Neural cell (in vitro differentiated cells): ENCODE measurements around the gene GLCE.

ENCODE experiments used
- EZH2 ChIP-seq: fragments of 200-600, 300-800 bp; shearing (Covaris generic), sonication (generic); IDR thresholded peaks from 2 replicates; pipeline ENCODE4 v1.6.1; 2014; ENCODE audit warnings: antibody characterized with exemption, low read length, borderline replicate concordance, mild to moderate bottlenecking; ENCODE audit not compliant: insufficient read depth, poor library complexity, severe bottlenecking
- MXI1 ChIP-seq: fragments of 450-650 bp; conservative IDR thresholded peaks from 2 replicates; pipeline ENCODE4 v1.6.1; 2014; ENCODE audit warnings: antibody characterized with exemption, mild to moderate bottlenecking; ENCODE audit not compliant: poor library complexity, severe bottlenecking
- POLR2AphosphoS5 ChIP-seq: IDR thresholded peaks from 2 replicates; pipeline ENCODE4 v1.6.1; 2012
- RAD21 ChIP-seq: fragments of 450-650 bp; conservative IDR thresholded peaks from 2 replicates; pipeline ENCODE4 v1.6.1; 2014; ENCODE audit warnings: antibody characterized with exemption, mild to moderate bottlenecking, moderate library complexity
- SMC3 ChIP-seq: fragments of 450-650 bp; conservative IDR thresholded peaks from 2 replicates; pipeline ENCODE4 v1.6.1; 2014; ENCODE audit warnings: antibody characterized with exemption, mild to moderate bottlenecking, moderate library complexity; ENCODE audit not compliant: poor library complexity
- TAF1 ChIP-seq: IDR thresholded peaks from 2 replicates; pipeline ENCODE4 v1.6.1; 2012; ENCODE audit warnings: low read depth
- TF ChIP-seq, protein P1 (sequence below): fragments of 450-650 bp; IDR thresholded peaks from 2 replicates; pipeline ENCODE4 v1.5.1; 2014; ENCODE audit warnings: antibody characterized with exemption, mild to moderate bottlenecking, moderate library complexity; ENCODE audit not compliant: poor library complexity, severe bottlenecking

DNA sequence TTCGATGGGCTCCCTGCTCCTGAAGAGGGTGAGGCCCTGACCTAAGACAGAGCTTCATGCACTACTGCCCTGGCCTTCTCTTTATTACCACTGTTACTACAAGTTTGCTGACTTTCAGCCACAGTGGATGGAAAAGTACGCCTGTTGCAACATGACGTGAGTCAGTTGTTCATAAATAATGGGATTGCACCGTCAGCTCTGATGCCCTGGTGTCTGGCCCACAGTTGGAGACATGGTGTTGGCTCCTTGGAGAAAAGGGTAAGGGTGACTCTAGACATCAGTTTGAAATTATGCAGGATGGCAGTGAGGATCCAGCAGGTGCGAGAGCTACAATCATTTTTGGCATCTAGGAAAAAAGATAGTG is 143.7 kb downstream of the GLCE start:
- TF ChIP-seq, protein P1, sequence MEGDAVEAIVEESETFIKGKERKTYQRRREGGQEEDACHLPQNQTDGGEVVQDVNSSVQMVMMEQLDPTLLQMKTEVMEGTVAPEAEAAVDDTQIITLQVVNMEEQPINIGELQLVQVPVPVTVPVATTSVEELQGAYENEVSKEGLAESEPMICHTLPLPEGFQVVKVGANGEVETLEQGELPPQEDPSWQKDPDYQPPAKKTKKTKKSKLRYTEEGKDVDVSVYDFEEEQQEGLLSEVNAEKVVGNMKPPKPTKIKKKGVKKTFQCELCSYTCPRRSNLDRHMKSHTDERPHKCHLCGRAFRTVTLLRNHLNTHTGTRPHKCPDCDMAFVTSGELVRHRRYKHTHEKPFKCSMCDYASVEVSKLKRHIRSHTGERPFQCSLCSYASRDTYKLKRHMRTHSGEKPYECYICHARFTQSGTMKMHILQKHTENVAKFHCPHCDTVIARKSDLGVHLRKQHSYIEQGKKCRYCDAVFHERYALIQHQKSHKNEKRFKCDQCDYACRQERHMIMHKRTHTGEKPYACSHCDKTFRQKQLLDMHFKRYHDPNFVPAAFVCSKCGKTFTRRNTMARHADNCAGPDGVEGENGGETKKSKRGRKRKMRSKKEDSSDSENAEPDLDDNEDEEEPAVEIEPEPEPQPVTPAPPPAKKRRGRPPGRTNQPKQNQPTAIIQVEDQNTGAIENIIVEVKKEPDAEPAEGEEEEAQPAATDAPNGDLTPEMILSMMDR: no peak
- no peak for TF ChIP-seq SMC3
- no peak for TF ChIP-seq EZH2
- TF ChIP-seq RAD21: no peak
- no peak for TF ChIP-seq TAF1
- TF ChIP-seq POLR2AphosphoS5: no peak
- no peak for TF ChIP-seq MXI1
